ENCODE data around the gene TSSC4. TPM values are rescaled to one million over a fixed set of nuclear protein-coding genes. Genes with fewer than 3 reads are reported as not detected.

TSSC4 gene
- polyA plus RNA-seq, 3 donors = 28.1 to 74.6 (median 52.0) TPM

DNA sequence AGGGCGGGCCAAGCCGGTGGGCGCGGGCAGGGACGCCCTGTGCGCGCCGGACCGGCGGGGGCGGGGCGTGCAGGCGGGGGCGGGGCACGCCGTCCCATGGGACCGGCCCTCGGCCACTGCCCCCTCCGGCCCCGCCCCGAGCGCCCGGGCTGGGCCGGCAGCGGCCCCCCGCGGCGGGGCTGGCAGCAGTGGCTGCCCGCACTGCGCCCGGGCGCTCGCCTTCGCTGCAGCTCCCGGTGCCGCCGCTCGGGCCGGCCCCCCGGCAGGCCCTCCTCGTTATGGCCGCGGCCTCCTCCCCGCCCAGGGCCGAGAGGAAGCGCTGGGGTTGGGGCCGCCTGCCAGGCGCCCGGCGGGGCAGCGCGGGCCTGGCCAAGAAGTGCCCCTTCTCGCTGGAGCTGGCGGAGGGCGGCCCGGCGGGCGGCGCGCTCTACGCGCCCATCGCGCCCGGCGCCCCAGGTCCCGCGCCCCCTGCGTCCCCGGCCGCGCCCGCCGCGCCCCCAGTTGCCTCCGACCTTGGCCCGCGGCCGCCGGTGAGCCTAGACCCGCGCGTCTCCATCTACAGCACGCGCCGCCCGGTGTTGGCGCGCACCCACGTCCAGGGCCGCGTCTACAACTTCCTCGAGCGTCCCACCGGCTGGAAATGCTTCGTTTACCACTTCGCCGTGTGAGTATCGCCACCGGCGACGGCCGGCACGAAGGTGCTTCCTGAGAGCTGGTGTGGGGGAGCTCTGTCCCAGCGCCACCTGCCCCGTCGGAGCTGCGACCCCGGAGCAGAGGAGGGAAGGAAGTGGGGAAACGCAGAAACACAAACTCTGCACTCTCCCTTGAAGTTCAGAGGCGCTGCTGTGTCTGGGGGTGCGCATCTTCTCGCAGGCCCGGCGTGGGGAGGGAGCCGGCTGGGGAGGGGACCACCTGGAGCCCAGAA lies 44.5 kb downstream of the TSSC4 start, which contains the start of gene KCNQ1:
KCNQ1 (plus strand) TSS at position 188 of the 925 bp plus-strand sequence; CDS start at position 279, 91 bp downstream.
- H3K4me2 ChIP-seq (replicated peaks; ENCODE audit: extremely low read depth, low read length, poor library complexity, severe bottlenecking) = peak within 1 kb of the TSS; percentile 87
- peak within 1 kb of the TSS; percentile 74 to 88 (median 82) for H3K4me3 ChIP-seq (replicated peaks in 1 of 3; ENCODE audit: low read depth in 2 of 3, low read length in 3 of 3)
- H3K79me2 ChIP-seq (ENCODE audit: insufficient read depth, low read length) = peaks cover 51% of the 10 kb centered on the region
- peaks cover 49 to 57% of the 10 kb centered on the region in 2 donors for H3K4me1 ChIP-seq (ENCODE audit: control insufficient read depth in 1 of 2, insufficient read depth in 2 of 2, low read length in 2 of 2)
- H3K4me1 Mint-ChIP-seq = peaks cover 43% of the 10 kb centered on the region
- H3K27ac Mint-ChIP-seq = peak within 1 kb of the TSS; percentile 74 to 89 (median 86)
- intact Hi-C loops (cut with micrococcal nuclease) = loop anchor here in 1 of 2 donors (5.0 kb wide), 1 partner anchor 37 kb away; no protein-coding TSS in a partner anchor
- H3K27me3 ChIP-seq (ENCODE audit: control insufficient read depth in 2 of 2, insufficient read depth in 2 of 2, low read length in 2 of 2) = peaks cover 0 to 19% of the 10 kb centered on the region in 2 donors
- H3K36me3 ChIP-seq (replicated peaks in 1 of 2; ENCODE audit: control insufficient read depth in 1 of 2, insufficient read depth in 2 of 2, low read length in 2 of 2) = peaks cover 4 to 8% of the 10 kb centered on the region in 2 donors
- DNase-seq = peak; percentile 49 to 73 (median 60)
- H3K36me3 Mint-ChIP-seq = peaks cover 5 to 16% of the 10 kb centered on the region in 2 donors
- peaks cover 0 to 3% (median 0%) of the 10 kb centered on the region in 7 donors for H3K9me3 Mint-ChIP-seq
- TF ChIP-seq CTCF (IDR thresholded peaks at IDR 0.05) = no peak
- peak within 1 kb of the TSS; percentile 87 for H2AFZ ChIP-seq (ENCODE audit: insufficient read depth, low read depth, low read length, poor library complexity, severe bottlenecking)
- H3K27ac ChIP-seq (ENCODE audit: low read depth in 1 of 2, low read length in 2 of 2) = peak within 1 kb of the TSS; percentile 80 to 88
- H3K27me3 Mint-ChIP-seq (ENCODE audit: low read depth in 3 of 3) = peaks cover 13 to 25% (median 16%) of the 10 kb centered on the region in 3 donors
- peak within 1 kb of the TSS; percentile 63 for H3K9ac ChIP-seq (ENCODE audit: insufficient read depth, low read length, poor library complexity, severe bottlenecking)
- peak within 1 kb of the TSS; percentile 93 to 98 for H3K4me3 Mint-ChIP-seq
- peaks cover 52% of the 10 kb centered on the region for H4K20me1 ChIP-seq (ENCODE audit: insufficient read depth, low read length)
- H3K9me3 ChIP-seq (replicated peaks in 1 of 2; ENCODE audit: control insufficient read depth in 1 of 2, insufficient read depth in 1 of 2, low read length in 2 of 2) = no peaks in the 10 kb centered on the region
- under 1% methylated on average over 106 of the region's 116 CpGs for WGBS (ENCODE audit: insufficient coverage)
